GM21723 (cell line): Measurements from ENCODE around the gene CYP2B6.
"Not testable (repeated sequence)": the region's sequence is repeated elsewhere in the genome, so short reads cannot be mapped to it uniquely, and the experiment has no call there.

ENCODE experiments used
- ATAC-seq: cut with Tn5 transposase; IDR thresholded peaks from one replicate; pipeline ENCODE4 v1.9.1; 2021; ENCODE audit warnings: mild to moderate bottlenecking, moderate library complexity; ENCODE audit not compliant: unreplicated experiment

CYP2B6 gene

DNA sequence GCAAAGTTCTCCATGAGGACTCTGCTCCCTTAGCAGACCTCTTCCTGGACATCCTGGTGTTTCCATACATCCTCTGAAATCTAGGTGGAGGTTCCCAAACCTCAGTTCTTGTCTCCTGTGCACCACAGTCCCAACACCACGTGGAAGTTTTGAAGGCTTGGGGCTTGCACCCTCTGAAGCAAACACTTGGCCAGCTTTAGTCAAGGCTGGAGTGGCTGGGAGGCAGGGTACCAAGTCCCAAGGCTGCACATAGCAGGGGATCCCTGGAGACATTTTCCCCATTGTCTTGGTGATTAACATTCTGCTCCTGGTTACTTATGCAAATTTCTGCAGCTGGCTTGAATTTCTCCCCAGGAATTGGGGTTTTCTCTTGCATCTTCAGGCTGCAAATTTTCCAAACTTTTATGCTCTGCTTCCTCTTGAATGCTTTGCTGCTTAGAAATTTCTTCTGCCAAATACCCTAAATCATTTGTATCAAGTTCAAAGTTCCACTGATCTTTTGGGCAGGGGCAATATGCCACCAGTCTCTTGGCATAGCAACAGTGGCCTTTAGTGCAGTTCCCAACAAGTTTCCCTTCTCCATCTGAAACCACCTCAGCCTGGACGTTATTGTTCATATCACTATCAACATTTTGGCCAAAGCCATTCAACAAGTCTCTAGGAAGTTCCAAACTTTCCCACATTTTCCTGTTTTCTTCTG, 10.2 kb upstream of the CYP2B6 start:
- ATAC-seq: not testable (repeated sequence)

DNA sequence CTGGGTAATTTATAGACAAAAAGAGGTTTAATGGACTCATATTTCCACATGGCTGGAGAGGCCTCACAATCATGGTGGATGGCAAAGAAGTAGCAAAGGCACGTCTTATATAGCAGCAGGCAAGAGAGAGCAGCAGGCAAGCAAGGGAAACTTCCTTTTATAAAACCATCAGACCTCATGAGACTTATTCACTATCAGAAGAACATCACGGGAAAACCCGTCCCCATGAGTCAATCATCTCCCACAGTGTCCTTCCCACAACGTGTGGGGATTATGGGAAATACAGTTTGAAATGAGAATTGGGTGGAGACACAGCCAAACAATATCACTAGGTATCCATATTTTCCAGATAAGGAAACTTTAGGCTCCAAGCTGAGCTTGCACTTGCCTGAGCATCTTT, 9.5 kb upstream of the CYP2B6 start:
- ATAC-seq: no peak

DNA sequence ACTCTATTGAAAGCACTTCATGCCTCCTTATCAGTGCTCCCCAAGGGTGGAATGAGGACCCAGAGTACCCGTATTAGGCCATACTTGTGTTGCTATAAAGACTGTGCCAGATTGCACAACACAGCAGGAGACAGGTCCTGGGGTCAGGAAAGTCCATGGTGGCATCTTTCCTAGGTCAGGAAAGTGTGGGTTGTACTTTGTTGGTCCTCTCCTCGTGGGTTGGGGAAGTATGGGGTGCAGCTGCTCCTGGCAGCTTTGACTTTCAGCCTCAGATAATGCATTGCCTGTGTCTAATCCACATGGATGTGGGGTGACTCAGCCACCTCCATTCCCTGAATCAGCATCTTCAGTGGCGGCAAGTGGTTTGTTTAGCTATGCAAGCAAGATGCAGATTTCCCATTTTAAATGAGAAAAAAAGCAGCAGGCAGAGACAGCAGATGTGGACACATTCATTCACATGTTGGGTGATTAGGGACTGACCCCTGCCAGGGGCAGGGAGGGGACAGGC, 8.4 kb upstream of the CYP2B6 start:
- ATAC-seq: no peak

DNA sequence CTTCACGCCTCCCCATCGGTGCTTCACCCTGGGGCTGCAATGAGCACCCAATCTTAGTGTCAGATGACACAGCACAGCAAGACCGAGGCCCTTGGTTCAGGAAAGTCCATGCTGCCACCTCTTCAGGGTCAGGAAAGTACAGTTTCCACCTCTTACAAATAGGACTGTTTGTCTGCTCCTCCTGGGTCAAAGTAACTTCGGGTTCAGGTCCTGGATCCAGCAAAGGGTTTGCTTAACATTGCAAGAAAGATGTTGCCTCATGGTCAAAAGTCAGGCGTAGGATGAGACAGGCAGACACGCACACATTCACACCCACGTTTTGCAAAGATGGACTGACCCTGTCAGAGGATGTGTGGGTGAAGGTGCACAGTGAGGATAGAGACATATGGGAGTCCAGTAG, 1.6 kb upstream of the CYP2B6 start:
- ATAC-seq: no peak

DNA sequence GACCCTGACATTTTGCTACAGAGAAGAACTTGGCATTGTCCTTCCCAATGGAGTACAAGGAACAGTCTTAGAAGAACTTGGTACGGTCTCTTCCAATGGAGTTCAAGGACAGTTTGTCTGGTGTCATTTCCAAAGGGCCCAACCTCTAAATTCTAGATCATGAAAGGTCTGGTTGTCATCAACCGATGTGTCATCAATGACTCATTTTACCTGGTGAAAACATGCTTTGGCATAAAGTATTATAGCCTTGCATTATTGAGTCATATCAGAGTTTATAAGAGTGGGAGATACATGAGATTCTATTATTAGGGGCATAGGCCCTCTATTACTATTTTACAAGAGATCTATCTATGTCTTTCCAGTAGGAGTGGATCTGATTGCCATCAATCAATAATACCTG, 4.3 kb downstream of the CYP2B6 start:
- ATAC-seq: no peak

DNA sequence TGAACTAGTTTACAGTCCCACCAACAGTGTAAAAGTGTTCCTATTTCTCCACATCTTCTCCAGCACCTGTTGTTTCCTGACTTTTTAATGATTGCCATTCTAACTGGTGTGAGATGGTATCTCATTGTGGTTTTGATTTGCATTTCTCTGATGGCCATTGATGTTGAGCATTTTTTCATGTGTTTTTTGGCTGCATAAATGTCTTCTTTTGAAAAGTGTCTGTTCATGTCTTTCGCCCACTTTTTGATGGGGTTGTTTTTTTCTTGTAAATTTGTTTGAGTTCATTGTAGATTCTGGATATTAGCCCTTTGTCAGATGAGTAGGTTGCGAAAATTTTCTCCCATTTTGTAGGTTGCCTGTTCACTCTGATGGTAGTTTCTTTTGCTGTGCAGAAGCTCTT, 7.9 kb downstream of the CYP2B6 start:
- ATAC-seq: not testable (repeated sequence)

DNA sequence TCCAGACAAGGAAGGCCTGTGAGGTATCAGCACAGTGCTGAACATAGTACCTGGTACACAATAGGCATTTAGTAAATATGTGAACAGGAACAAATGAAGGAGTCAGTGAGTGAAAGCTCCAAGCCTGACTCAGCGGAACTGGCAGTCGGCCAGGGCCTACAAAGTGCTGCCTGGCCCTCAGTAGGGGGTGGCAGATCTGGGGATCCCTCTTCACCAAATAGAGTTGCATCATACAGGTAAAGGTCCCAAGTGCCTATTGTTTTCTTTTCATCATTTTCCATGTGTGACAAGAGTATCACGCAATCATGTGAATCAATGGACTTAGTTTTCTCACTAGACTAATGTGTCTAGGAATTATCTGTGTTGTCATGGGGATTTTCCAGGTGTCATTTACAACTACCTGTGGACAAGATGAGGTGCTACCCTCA, 9.2 kb downstream of the CYP2B6 start:
- ATAC-seq: no peak

DNA sequence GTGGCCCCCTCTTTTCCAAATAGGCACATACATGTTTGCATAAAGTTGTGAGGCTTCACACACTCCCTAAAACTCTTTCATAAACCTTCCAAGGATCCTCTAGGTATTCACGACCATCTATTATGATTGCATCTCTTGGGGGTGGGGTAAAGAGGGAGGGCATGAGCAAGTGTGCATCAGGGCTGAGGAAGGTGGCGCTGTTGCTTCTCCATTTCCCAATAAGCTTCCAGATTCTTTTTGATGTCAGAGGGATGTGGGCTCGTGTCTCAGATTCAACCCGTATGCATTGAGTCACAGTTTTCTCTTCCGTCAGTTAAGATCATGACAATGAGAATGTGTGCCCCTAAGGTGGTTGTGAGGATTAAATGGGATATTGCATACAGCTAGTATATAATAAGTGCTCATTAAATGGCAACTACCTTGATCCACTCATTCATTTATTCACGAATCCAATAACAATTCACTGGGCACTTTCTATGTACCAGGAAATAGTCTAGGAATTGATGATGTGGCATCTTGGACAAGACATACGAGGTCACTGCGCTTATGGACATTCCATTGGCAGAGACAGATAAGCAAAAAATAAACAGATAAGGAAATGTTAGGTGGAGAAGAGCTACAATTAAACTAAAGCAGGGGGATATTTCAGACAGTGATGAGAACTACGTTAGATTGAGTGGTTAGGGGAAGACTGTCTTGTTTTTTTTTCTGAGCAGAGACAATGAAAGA, 10.3 kb downstream of the CYP2B6 start:
- no peak for ATAC-seq

DNA sequence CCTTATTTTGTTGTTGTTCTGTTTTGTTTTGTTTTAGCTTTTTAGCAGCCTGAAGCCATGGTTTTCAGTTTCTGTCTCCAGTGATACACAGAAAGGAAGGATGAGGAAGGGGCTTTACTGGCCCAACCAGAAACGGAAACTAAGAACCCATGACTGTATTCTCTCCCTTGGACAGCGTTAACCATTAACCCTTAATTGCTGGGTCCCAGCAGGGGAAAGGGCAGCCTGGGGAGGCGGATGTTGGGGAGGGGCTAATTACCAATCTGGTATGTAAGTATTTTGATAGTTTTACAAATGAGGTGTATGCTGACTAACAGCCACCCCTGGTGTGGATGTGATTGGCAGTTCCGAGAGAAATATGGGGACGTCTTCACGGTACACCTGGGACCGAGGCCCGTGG, 12.6 kb downstream of the CYP2B6 start:
- ATAC-seq: not testable (repeated sequence)

DNA sequence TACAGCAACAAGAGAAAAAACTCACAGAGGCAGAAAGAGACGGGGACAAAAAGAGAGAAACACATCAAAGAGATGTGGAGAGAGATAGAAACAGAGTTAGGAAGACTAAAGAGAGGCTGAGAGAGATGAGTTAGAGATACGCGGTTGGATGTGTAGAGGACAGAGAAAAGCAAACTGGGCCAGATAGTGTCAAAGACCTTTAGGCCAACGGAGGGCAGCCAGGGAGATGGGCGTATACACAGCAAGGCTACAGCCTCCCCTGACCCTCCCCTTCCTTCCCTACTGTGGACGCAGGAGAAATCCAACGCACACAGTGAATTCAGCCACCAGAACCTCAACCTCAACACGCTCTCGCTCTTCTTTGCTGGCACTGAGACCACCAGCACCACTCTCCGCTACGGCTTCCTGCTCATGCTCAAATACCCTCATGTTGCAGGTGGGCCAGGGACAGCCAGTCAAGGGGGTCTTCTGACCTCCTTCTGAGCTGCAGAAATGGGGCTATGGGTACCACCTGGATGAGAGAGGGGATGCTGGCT, 18.7 kb downstream of the CYP2B6 start:
- no peak for ATAC-seq

DNA sequence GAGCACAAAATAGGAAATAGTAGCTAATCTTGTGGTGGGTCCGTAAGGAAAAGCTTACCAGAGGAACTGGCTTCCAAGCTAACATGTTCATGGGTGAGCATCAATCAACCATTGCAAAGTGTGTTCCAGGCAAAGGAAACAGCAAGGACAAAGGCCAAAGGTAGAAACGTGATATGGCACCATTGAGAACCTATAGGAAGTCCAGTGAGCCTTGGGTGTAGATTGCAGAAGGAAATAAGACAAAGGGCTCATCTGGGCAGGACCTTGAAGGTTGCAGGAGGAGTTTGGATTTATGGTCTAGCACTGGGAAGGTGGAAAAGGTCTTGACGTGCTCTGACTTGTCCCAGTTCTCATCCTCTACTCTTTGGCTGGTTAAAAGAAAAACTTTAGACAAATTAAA, 22.3 kb downstream of the CYP2B6 start:
- no peak for ATAC-seq

DNA sequence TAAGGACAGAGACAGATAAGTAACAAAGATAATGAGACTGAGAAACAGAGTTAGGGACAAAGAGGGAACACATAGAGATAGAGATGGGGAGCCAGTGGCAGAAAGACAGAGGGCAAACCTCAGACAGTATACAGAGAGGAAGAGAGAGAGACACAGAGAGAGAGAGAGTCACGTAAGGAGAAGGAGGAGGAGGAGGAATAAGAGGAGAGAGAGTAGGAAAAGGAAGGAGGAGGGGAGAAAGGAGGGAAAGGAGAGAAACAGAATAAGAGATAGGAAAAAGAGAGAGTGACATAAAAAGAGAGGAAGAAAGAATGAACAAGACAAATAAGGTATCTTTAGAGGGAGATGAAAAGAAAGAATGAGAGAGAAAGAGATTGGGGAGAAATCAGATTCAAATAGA, 23.6 kb downstream of the CYP2B6 start:
- no peak for ATAC-seq

DNA sequence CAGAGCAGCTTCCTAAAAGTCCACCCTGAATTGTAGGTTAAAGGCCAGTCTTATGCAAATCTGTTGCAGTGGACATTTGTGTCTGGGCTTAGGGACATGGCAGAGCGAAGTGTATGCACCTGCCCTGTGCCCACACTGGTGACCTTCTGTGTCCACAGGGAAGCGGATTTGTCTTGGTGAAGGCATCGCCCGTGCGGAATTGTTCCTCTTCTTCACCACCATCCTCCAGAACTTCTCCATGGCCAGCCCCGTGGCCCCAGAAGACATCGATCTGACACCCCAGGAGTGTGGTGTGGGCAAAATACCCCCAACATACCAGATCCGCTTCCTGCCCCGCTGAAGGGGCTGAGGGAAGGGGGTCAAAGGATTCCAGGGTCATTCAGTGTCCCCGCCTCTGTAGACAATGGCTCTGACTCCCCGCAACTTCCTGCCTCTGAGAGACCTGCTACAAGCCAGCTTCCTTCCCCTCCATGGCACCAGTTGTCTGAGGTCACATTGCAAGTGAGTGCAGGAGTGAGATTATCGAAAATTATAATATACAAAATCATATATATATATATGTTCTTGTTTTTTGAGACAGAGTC, 25.5 kb downstream of the CYP2B6 start:
- ATAC-seq: no peak

DNA sequence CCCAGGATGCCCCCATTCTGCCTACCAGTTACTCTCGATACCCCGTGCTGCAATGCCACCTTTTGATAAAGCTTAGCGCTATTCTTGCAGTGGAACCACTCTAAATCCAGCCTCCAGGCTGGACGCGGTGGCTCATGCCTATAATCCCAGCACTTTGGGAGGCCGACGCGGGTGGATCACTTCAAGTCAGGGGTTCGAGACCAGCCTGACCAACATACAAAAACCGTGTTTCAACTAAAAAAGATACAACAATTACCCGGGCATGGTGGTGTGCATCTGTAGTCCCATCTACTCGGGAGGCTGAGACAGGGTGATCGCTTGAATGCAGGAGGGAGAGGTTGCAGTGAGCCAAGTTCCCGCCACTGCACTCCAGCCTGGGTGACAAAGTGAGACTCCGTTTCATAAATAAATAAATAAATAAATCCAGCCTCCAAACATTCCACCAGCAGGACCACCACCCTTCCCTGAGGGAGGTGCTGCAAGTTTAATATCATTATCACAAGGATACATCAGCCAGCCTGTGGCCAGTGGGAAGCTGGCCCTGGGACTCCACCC, 27.7 kb downstream of the CYP2B6 start:
- no peak for ATAC-seq

DNA sequence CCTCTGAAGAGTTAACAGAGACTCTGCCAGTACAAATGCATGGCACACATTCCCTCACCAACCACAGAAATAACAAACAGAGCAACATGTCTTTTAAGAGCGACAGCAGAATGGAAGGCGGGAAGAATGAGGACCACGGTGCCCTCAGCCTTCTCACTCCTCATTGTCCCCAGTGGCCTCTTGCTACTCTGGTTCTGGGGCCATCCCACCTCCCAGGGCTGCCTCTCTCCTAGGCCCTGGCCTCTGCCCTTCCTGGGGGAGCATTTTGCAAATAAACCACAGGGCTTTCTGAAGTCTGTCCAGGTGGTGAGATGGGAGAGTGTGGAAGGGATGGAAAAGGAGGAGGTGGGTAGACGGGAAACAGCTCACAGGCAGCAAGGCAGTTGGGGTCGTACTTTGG, 28.3 kb downstream of the CYP2B6 start:
- no peak for ATAC-seq

DNA sequence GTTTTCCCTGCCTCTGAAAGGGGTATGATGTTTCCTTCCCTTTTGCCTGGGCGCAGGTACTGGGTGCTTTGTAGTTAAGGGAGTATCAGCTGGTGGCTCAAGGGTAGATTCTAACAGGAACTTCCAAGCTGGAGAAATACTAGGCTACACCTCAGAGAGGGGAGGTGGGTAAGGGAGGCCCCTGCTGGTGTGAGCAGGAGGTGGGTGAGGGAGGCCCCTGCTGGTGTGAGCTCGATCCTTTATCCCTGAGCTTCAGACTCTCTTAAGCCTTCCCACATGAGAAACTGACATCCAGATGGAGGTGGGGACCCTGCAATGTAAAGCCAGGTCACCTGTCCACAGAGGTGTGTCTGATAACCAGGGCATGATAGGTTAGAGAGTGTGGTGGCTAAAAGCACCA, 32.1 kb downstream of the CYP2B6 start:
- no peak for ATAC-seq

DNA sequence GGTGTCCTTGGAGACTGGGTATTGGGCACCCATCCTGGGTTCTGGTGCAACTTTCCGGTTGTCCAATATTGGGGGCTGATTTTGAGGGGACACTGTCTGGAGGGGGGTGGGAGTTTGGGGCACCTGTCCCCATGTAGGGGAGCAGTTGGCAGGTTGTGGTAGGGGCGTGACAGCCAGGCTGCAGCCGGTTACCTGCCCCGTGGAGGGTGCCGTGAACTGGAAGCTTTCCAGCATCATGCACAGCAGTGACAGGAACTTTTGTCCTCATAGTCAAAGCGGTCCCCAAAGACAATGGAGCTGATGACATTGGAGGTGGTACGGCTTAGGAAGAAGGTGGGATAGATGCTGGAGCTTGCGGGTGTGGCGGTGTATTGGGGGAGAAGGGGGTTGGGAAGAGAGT, 34.3 kb downstream of the CYP2B6 start:
- ATAC-seq: no peak

DNA sequence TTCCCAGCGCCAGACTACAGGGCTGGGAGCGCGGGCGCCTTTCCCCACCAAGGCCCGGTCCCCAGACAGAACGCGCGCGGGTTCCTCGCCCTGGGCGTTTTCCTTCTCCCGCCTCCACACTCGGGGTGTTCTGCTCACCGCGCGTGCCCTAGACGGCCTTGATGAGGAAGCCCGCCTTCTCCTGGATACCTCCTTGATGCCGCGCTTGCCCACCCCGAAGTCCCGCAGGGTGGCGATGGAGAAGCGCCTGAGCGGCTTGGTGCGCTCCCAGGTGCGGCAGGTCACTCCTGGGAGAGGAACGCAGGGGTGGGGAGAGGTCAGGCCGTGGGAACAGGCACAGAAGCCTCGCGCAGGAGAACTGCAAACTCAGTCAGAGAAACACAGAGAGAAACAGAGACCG, 34.8 kb downstream of the CYP2B6 start:
- no peak for ATAC-seq

DNA sequence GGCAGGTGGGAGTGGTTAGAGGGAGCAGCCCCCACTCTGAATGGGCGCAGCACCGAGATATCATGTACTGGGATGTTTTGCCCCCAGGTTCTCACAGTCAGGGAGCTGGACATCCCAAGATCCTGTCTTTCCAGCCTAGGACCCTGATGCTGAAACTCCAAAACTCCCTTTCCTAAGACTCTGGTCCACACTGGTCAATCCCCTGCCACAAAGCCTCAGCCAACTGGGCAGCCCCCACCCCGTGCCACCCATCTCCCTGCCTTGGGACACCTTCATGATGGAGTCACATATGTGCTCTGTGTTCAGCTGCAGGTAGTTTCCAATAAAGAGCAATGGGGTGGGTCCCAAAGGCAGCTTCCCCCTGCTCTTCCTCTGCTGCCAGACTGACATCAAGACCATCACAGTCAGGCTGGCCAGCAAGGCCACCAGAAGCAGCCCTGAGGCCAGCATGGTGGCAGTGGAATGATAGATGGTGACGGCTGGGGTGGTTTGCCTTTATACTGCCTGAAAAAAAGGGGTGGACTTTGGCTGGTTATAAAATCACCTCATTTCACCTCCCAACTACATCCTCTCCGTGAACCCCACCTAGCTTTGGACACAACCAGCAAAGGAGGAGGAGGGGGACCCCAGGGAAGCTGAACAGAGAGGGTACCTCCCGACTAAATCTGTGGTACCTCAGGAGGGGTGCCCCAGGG, 36.3 kb downstream of the CYP2B6 start:
- ATAC-seq: no peak

DNA sequence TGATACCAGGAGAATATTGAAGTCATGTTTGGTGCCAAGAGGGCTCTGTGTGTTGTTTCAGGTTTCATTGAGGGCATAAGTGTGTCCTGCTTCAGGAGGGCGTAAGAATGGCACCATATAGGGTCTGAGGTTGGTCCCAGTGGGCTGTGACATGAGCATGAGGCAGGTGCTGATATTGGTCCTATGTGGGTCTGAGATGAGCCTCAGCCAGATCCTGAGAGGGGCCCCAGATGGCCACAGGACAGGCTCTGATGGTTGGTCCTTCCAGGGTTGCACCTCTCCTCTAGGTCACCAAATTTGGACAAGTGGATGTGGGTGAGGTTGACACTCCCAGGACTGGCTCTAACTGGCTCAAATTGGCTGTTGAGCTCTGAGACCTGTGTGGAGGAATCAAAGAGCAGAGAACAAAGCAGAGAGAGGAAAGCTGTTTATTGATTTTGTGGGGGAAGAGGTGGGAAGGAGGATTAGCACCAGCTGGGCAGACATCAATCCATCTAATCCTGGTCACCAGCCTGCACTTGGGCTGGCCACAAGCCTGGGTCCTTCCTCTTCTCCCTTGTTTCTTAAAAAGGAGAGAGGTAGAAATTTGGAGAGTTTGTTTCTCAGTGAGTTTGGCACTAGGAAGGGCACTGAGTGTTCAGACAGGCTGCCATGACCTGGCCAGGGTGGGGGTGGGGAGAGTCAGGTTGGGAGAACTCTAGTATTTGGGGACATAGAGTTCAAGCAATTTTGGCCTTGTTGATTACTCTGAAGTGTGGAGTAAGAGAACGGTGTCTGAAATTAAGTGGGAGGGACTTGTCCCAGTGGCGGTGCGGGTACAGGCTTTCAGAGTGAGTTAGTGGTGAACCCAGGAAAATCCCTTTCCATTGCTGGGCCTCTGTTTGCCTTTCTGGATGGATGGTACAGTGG, 38.7 kb downstream of the CYP2B6 start:
- no peak for ATAC-seq
